NCI-H69 (cell line): ENCODE measurements around the gene FAM184A.

ENCODE experiments used
- DNase-seq: peaks from one replicate; lab custom pipeline; 2025; lab: John Stamatoyannopoulos, UW

Gene FAM184A

GRCh38 chr6:118965371-118965770 is 113.1 kb downstream of the FAM184A start:
- no peak for DNase-seq

GRCh38 chr6:118963003-118963402 is 115.5 kb downstream of the FAM184A start:
- DNase-seq: peak; percentile 17

- no peak for DNase-seq
These were observed 118.6 kb downstream of the FAM184A start for GRCh38 chr6:118959903-118960302.

GRCh38 chr6:118953391-118953790 is 125.1 kb downstream of the FAM184A start:
- DNase-seq: no peak

- no peak for DNase-seq
These were observed 125.8 kb downstream of the FAM184A start for GRCh38 chr6:118952683-118953082.

GRCh38 chr6:118945217-118945616 is 133.2 kb downstream of the FAM184A start:
- DNase-seq: no peak

GRCh38 chr6:118940770-118941169 is 137.7 kb downstream of the FAM184A start:
- peak; percentile 94 for DNase-seq

GRCh38 chr6:118939683-118940082 is 138.8 kb downstream of the FAM184A start:
- no peak for DNase-seq

- no peak for DNase-seq
These were observed 142.3 kb downstream of the FAM184A start for GRCh38 chr6:118935978-118936703.

- no peak for DNase-seq
These were observed 143.2 kb downstream of the FAM184A start for GRCh38 chr6:118935331-118935668.

GRCh38 chr6:118934461-118935330 is 143.8 kb downstream of the FAM184A start, which contains the start of gene MCM9:
MCM9 (minus strand) TSS chr6:118935159; CDS start chr6:118931723, 3,436 bp downstream.
- peak; percentile 97 for DNase-seq

GRCh38 chr6:118933855-118934460 is 144.5 kb downstream of the FAM184A start:
- no peak for DNase-seq

GRCh38 chr6:118932421-118932820 is 146.0 kb downstream of the FAM184A start:
- peak; percentile 62 for DNase-seq

GRCh38 chr6:118931436-118931835 is 147.0 kb downstream of the FAM184A start:
- DNase-seq: no peak

- DNase-seq: no peak
These were observed 147.8 kb downstream of the FAM184A start for GRCh38 chr6:118930680-118931079.

GRCh38 chr6:118923035-118923434 is 155.4 kb downstream of the FAM184A start:
- no peak for DNase-seq

GRCh38 chr6:118921084-118921483 is 157.4 kb downstream of the FAM184A start:
- no peak for DNase-seq

- peak; percentile 79 for DNase-seq
These were observed 160.1 kb downstream of the FAM184A start for GRCh38 chr6:118918329-118918725.

- peak; percentile 70 for DNase-seq
These were observed 160.7 kb downstream of the FAM184A start for GRCh38 chr6:118917546-118918328.

- no peak for DNase-seq
These were observed 163.9 kb downstream of the FAM184A start for GRCh38 chr6:118914598-118914997.

GRCh38 chr6:118913161-118913560 is 165.3 kb downstream of the FAM184A start:
- peak; percentile 60 for DNase-seq

GRCh38 chr6:118912646-118913045 is 165.8 kb downstream of the FAM184A start:
- DNase-seq: peak; percentile 99
